Mucosa of rectum (tissue), 2 donors: ENCODE measurements around the gene NINJ2.
A peak's percentile ranks its signal among the peaks of the same experiment; 100 is the strongest.

Source experiments
- H3K27ac ChIP-seq, 2 donors: one replicate each; pipeline ENCODE4 v1.7.0; 2013; ENCODE audit warnings: inconsistent platforms in 2 of 2, low read depth in 2 of 2, low read length in 2 of 2
- H3K27me3 ChIP-seq, 2 donors: one replicate each; pipeline ENCODE4 v1.7.0; 2013; ENCODE audit warnings: low read length in 2 of 2; ENCODE audit not compliant: control insufficient read depth in 2 of 2, insufficient read depth in 2 of 2
- H3K36me3 ChIP-seq, 2 donors: one replicate each; pipeline ENCODE4 v1.7.0; 2013; ENCODE audit warnings: low read length in 2 of 2; ENCODE audit not compliant: control insufficient read depth in 2 of 2, insufficient read depth in 2 of 2
- H3K4me1 ChIP-seq, 2 donors: one replicate each; pipeline ENCODE4 v1.7.0; 2013; ENCODE audit warnings: low read length in 2 of 2, mild to moderate bottlenecking in 1 of 2; ENCODE audit not compliant: control insufficient read depth in 2 of 2, insufficient read depth in 2 of 2
- H3K4me3 ChIP-seq, 2 donors: one replicate each; pipeline ENCODE4 v1.7.0; 2013; ENCODE audit warnings: low read length in 2 of 2
- H3K9ac ChIP-seq, 2 donors: one replicate each; pipeline ENCODE4 v1.7.0; 2013; ENCODE audit warnings: low read length in 2 of 2, low read depth in 1 of 2, mild to moderate bottlenecking in 1 of 2
- H3K9me3 ChIP-seq, 2 donors: one replicate each; pipeline ENCODE4 v1.7.0; 2013; ENCODE audit warnings: low read length in 2 of 2; ENCODE audit not compliant: control insufficient read depth in 2 of 2
- donor health status: healthy.
- donor health status: Normal muscosa, but diverticular disease.

The NINJ2 gene

DNA sequence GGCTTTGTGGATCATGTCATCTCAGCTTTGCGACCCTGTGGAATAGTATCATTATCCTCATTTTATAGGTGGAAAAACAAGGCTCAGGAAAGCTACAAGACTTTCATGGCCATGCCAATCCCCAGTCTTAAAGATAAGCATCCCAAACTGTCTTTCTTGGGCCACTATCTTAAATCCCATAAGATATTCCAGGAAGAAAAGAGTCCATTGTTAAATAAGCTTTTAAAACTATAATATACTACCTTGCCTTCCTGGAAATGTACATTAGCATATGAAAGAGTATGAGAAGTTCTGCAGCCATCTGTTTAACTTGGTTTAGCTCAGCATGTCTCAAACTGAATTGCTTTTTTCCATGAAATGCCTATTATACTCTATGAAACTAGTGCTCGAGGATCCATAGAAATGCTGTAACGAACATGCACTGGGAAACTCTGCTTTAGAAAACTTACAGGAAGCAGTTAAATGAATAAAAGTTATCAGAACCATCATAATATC lies 126.4 kb downstream of the NINJ2 start:
- Histone ChIP-seq H3K9ac (peak overlapping the region; percentile 32 to 60), H3K27me3 (no peaks in the 10 kb centered on the region), H3K9me3 (peaks cover 0 to 4% of the 10 kb centered on the region in 2 donors), H3K4me3 (no peak overlapping the region), H3K4me1 (peaks cover 35 to 51% of the 10 kb centered on the region in 2 donors), H3K36me3 (no peaks in the 10 kb centered on the region), H3K27ac (peak overlapping the region; percentile 92 to 96)

DNA sequence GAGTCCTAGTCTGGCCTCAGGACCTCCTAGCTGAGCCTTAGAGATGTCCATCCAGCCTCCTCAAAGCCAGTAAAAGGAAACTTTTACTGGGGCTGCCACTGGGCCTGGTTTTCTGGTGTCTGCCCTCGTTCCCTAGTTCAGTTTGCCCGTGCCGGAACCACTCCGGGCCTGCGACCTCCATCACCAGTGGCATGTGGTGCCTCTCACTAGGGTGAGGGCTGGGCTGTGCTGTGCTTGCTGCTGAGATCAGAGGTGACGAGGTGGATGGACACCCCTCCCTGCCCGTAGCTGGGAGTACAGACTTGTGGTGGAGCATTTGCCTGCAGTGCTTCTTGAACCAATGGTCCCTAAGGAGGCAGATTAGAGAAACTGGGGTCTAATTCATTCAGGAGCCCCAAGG lies 127.8 kb downstream of the NINJ2 start:
- Histone ChIP-seq H3K27me3 (no peaks in the 10 kb centered on the region), H3K36me3 (no peaks in the 10 kb centered on the region), H3K9me3 (peaks cover 0 to 4% of the 10 kb centered on the region in 2 donors), H3K27ac (no peak overlapping the region), H3K4me1 (peaks cover 26 to 46% of the 10 kb centered on the region in 2 donors), H3K9ac (peak overlapping the region in 1 of 2 donors; percentile 29), H3K4me3 (no peak overlapping the region)

DNA sequence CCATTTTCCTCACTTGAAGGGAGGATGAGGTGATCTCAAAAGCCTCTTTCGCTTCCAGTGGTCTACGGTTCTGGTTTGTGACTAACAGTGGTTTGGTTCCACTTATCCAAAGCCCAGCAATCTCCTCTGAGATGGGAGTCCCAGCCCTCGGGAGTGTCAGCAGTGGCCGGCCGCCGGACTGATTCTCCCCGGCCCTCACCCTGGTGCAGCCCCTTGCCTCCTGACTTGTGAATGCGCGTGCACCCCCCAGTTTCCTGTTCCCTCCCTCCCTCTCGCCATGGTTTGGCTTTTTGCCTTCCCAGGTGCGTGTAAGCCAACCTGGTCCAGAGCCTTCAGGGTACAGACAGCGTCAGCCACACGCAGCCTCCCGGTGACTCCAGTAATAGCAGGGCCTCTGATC lies 129.0 kb downstream of the NINJ2 start:
- no peak overlapping the region for H3K4me3 ChIP-seq
- H3K9me3 ChIP-seq: peaks cover 0 to 4% of the 10 kb centered on the region in 2 donors
- no peak overlapping the region for H3K27ac ChIP-seq
- H3K27me3 ChIP-seq: no peaks in the 10 kb centered on the region
- H3K4me1 ChIP-seq: peaks cover 16 to 36% of the 10 kb centered on the region in 2 donors
- H3K9ac ChIP-seq: no peak overlapping the region
- H3K36me3 ChIP-seq: no peaks in the 10 kb centered on the region

DNA sequence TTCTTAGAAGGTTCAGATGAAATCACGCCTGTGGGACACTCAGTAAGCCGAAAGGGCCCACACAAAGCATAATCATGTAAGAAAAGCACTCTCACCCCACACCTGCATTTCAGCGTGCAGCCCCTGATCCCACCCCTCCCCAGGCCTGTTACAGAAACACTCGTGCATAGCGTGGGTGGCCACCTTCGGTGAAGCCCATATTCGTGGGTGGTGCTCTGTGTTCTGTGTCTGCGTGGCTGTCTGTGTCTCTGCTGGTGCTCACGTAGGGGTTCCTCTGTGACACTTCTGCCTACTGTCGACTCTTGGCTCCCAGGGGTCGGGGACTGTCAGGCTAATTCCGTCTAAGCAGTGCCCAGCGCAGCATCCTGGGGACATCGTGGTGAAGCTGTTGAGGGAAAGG lies 129.5 kb downstream of the NINJ2 start:
- Histone ChIP-seq H3K27me3 (no peaks in the 10 kb centered on the region), H3K36me3 (no peaks in the 10 kb centered on the region), H3K4me1 (peaks cover 12 to 31% of the 10 kb centered on the region in 2 donors)

DNA sequence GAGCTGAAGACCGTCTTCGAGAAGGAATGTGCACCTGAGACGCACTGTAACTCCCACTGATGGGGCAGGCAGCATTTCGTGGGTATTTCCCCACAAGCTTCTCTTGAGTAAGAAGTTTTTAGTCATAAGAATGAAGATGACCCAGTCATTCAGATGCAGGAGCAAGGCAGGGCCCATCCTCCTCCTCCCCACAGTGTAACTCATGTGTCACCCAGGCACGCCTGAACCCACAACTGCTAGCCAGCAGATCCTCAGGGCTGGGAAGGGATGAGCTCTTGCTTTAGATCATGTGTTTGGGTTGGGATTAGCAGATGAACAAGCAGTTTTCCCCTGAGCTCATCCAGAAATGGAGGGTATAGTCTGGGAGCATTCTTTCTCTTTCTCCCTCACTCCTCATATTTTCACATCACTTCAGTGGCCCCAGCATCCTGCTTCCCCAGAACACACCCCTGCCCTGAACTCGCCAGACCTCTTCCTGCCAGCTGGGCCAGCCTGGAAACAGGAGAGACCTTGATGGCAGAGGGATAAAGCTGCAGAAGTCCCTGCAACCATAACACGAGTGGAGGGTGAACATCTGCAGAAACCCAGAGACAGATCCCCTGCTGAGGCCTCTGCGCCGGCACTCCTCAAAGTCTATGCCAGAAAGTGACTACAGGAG lies 130.2 kb downstream of the NINJ2 start:
- Histone ChIP-seq H3K4me3 (no peak overlapping the region), H3K4me1 (peaks cover 6 to 24% of the 10 kb centered on the region in 2 donors), H3K36me3 (no peaks in the 10 kb centered on the region), H3K9me3 (peaks cover 0 to 4% of the 10 kb centered on the region in 2 donors), H3K9ac (no peak overlapping the region), H3K27ac (no peak overlapping the region), H3K27me3 (no peaks in the 10 kb centered on the region)

More for the DNA sequence above, 129.5 kb downstream of the NINJ2 start:
- H3K4me3 ChIP-seq: no peak overlapping the region
- no peak overlapping the region for H3K27ac ChIP-seq
- H3K9ac ChIP-seq: no peak overlapping the region
- H3K9me3 ChIP-seq: peaks cover 0 to 4% of the 10 kb centered on the region in 2 donors

DNA sequence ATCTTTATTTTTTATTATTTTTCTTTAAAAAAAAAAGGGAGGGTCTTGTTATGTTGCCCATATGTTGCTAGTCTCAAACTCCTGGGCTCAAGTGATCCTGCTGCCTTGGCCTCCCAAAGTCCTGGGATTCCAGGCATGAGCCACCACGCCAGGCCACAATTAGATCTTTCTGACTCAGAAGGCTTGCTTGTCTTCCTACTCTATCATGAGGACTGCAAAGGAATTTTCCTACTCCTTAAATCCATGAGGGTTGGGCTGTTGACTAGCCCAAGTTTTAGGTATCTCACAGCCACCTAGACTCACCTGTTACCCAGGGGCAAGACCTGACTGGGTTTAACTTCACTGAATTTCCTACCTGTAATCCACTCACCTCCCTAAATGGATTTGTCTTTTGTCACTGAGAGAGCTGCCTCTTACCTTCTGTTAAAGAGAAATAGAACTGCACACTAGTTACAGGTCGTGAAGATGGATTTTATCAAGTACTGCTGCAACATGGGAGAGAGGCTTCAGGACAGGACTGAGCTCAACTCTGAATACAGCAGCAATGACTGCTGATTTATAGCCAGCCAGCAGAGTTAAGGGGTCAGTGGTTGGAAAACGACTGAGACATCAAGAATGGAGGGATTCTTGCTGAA lies 131.2 kb downstream of the NINJ2 start:
- H3K36me3 ChIP-seq: no peaks in the 10 kb centered on the region
- H3K27ac ChIP-seq: no peak overlapping the region
- peaks cover 3 to 21% of the 10 kb centered on the region in 2 donors for H3K4me1 ChIP-seq
- no peak overlapping the region for H3K9ac ChIP-seq
- H3K9me3 ChIP-seq: peaks cover 0 to 4% of the 10 kb centered on the region in 2 donors
- no peak overlapping the region for H3K4me3 ChIP-seq
- no peaks in the 10 kb centered on the region for H3K27me3 ChIP-seq

DNA sequence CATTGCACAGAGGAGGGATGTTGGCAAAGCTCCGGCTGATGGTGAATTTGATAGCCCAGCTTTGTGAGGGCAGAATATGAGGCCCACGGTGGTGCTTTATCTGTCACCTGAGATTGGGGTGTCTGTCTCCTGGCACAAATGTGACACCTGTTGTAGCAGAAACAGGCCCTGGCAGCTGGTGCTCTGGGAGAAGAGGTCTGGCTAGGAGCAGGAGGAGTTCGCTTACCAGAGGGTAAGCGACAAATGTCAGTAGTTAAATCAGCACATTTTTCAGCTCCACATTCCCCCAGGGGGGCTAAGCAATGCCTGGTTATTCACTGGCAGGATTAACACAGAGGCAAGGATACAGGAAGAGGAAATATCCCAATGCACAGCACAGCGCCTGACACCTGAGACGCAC lies 132.4 kb downstream of the NINJ2 start:
- H3K27me3 ChIP-seq: no peaks in the 10 kb centered on the region
- H3K27ac ChIP-seq: peak overlapping the region; percentile 69 to 71
- H3K36me3 ChIP-seq: peaks cover 0 to 4% of the 10 kb centered on the region in 2 donors
- no peak overlapping the region for H3K4me3 ChIP-seq
- peaks cover 0 to 4% of the 10 kb centered on the region in 2 donors for H3K9me3 ChIP-seq
- peaks cover 0 to 10% of the 10 kb centered on the region in 2 donors for H3K4me1 ChIP-seq
- no peak overlapping the region for H3K9ac ChIP-seq

DNA sequence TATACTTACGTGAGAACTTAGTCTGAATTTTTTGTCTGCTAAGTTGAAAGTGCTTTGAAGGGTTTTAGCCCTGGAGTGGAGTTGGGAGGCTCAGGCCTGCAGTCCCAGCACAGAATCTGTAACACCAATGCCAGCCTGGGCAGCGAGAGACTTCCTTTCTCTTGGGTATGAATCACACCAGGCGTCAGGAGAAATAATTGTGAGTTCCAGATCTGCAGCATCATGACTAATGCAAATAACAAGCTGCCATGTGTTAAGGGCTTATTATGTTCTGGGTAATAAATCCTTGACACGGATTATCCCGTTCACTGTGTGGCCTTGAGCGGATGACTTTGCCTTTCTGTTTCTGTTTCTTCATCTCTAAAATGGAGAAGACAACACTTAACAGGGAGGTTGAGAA lies 132.9 kb downstream of the NINJ2 start:
- H3K27ac ChIP-seq: peak overlapping the region; percentile 69 to 71
- no peak overlapping the region for H3K9ac ChIP-seq
- no peaks in the 10 kb centered on the region for H3K27me3 ChIP-seq
- peaks cover 0 to 7% of the 10 kb centered on the region in 2 donors for H3K36me3 ChIP-seq
- no peak overlapping the region for H3K4me3 ChIP-seq
- peaks cover 0 to 4% of the 10 kb centered on the region in 2 donors for H3K9me3 ChIP-seq
- peaks cover 0 to 5% of the 10 kb centered on the region in 2 donors for H3K4me1 ChIP-seq

DNA sequence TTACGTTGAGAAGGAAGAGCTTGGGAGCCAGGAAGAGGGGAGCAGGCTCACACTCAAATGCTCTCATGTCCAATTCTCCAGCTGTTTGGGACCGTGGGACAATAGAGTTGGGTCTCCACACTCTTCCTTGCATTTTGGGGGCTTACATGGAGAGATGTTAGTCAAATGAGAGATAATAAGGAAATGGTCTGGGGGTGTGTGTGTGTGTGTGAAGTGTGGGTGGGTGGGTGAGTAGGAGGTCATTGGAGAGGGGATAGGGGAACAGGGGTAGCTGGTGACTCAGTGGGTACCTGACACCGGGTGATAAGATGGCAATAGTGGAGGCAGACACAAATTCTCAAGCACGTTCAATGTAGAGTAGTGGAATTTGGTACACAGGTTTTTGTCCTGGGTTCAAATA lies 135.5 kb downstream of the NINJ2 start:
- H3K9ac ChIP-seq: no peak overlapping the region
- peaks cover 0 to 5% of the 10 kb centered on the region in 2 donors for H3K4me1 ChIP-seq
- peaks cover 0 to 7% of the 10 kb centered on the region in 2 donors for H3K36me3 ChIP-seq
- no peaks in the 10 kb centered on the region for H3K27me3 ChIP-seq
- H3K9me3 ChIP-seq: peaks cover 0 to 4% of the 10 kb centered on the region in 2 donors
- H3K4me3 ChIP-seq: no peak overlapping the region
- H3K27ac ChIP-seq: no peak overlapping the region

DNA sequence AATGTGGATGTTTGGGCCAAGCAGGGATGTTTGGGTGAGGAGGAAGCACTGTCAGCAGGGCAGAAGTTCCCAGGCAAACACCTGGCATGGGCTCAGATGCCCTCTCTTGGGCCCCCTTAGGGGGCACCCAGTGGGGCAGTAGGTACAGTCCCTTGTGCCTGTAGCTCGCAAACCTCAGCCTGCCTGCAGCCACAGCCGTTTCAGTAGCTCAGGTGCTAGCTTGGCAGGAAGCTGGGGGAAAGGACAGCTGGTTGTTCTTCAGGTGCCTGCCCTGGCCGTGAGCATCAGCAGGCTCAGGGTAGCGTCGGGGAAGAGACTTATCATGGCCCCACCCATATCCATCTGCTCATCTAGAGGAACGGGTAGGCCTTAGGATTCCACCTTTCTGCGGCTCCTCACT lies 136.0 kb downstream of the NINJ2 start:
- Histone ChIP-seq H3K4me1 (peaks cover 0 to 5% of the 10 kb centered on the region in 2 donors), H3K36me3 (peaks cover 0 to 7% of the 10 kb centered on the region in 2 donors), H3K27ac (no peak overlapping the region), H3K9me3 (peaks cover 0 to 4% of the 10 kb centered on the region in 2 donors), H3K27me3 (no peaks in the 10 kb centered on the region), H3K9ac (no peak overlapping the region), H3K4me3 (no peak overlapping the region)
